Gastrocnemius medialis (tissue), 4 donors: ENCODE data around the gene SARS2. TPM values are rescaled to one million over a fixed set of nuclear protein-coding genes. Genes with fewer than 3 reads are reported as not detected.

Source experiments
- ATAC-seq, 2 donors: fragments of 150-250 bp; one replicate each; pipeline ENCODE4 v1.9.1; 2016
- DNase-seq, 2 donors: peaks; one replicate each; pipeline ENCODE4 v3.0.0-alpha.2; 2019
- H3K27ac ChIP-seq, 4 donors: fragments of 200-600 bp; sonication (generic); 1 replicate in 1 of 4; 2 replicates in 3 of 4; pipeline ENCODE4 v1.5.1; 2016 to 2018; ENCODE audit warnings: mild to moderate bottlenecking in 2 of 4, moderate library complexity in 1 of 4
- H3K27me3 ChIP-seq, 3 donors: fragments of 200-600 bp; sonication (generic) in 2 of 3; 1 replicate in 1 of 3; 2 replicates in 2 of 3; pipeline versions ENCODE4 v1.5.1 to v1.6.0; 2016 to 2019; ENCODE audit warnings: mild to moderate bottlenecking in 1 of 3, moderate library complexity in 1 of 3
- H3K36me3 ChIP-seq, 2 donors: fragments of 200-600 bp; sonication (generic) in 1 of 2; one replicate each; pipeline ENCODE4 v1.5.1; 2017 to 2018
- H3K4me1 ChIP-seq, 2 donors: fragments of 200-600 bp; sonication (generic) in 1 of 2; one replicate each; pipeline ENCODE4 v1.5.1; 2016 to 2017; ENCODE audit warnings: mild to moderate bottlenecking in 2 of 2
- H3K4me3 ChIP-seq, 4 donors: fragments of 200-600 bp; sonication (generic) in 3 of 4; 1 replicate in 1 of 4; 2 replicates in 3 of 4; pipeline ENCODE4 v1.5.1; 2016 to 2019; ENCODE audit warnings: mild to moderate bottlenecking in 2 of 4
- H3K9me3 ChIP-seq, 3 donors: fragments of 200-600 bp; sonication (generic) in 2 of 3; 1 replicate in 1 of 3; 2 replicates in 2 of 3; pipeline ENCODE4 v1.5.1; 2016 to 2019
- CTCF ChIP-seq, 5 experiments: fragments of 450-650 bp in 3 of 5; fragments of 200-600 bp in 2 of 5; sonication (generic) in 2 of 5; IDR thresholded peaks in 4 of 5; conservative IDR thresholded peaks in 1 of 5; 1 replicate in 4 of 5; 2 replicates in 1 of 5; pipeline ENCODE4 v1.5.1; 2016 to 2019; ENCODE audit warnings: antibody characterized with exemption in 5 of 5, mild to moderate bottlenecking in 3 of 5, moderate library complexity in 3 of 5
- POLR2A ChIP-seq, 2 donors: fragments of 450-650 bp; IDR thresholded peaks; one replicate each; pipeline ENCODE4 v1.6.1; 2017; ENCODE audit warnings: antibody characterized with exemption in 2 of 2, mild to moderate bottlenecking in 2 of 2, moderate library complexity in 2 of 2
- in situ Hi-C, 4 donors: fragments of 200-750 bp; cut with MboI; loops; one replicate each; pipeline versions ENCODE4 v1.15.0 to v1.8.0; 2017; ENCODE audit warnings: low sequenced_read_pairs in 4 of 4
- intact Hi-C: fragments of 100-400 bp; cut with DNase I; formaldehyde crosslinking; loops from one replicate; pipeline ENCODE4 v1.15.1; 2023; ENCODE audit warnings: low total_unique reads
- total RNA-seq, 4 donors: library from RNA; depleted of rRNA; stranded (reverse); fragments of >200 nt; gene quantifications; one replicate each; pipeline versions ENCODE4 v1.1.0 to v1.2.3, GENCODE V29; 2016

SARS2 gene
- total RNA-seq, 4 donors from 2014 or later = 12.1 to 30.0 (median 27.8) TPM

DNA sequence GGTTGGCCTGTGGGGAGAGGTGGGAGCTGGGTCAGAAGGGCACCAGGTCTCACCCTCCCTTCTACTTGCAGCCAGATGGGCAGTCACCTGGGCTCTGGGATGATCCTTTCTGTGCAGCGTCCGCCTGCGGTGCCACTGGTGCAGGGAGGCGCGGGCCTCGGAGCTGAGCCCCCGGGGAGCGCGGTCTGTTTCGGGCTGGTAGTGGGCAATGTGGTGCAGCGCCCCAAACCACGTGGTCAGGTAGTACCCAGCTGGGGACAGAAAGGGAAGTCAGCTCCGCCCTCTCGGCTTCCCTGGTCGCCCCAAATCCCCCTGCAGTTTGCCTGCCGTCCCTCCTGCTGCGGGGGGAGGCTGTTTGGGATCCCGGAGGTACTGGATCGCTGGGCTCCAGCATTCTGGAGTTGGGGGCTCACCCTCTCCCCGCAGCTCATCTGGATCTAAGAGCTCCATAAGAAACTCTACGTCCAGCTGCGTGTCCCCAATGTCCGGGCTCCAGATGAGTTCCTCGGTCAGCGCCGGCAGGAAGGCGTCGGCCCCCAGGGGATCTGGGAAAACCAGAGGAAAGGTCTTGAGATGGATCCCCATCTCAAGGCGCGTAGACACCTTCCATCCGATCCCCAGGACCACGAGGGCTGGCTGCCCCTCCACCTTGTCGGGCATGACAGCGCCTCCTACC lies 61.3 kb downstream of the SARS2 start:
- in situ Hi-C loops (no loop called here), intact Hi-C loops (no loop called here)
- no peaks in the 10 kb centered on the region for H3K36me3 ChIP-seq
- no peaks in the 10 kb centered on the region for H3K9me3 ChIP-seq
- no peak for DNase-seq
- TF ChIP-seq CTCF (IDR thresholded peaks at IDR 0.05 in 4 of 5, conservative IDR thresholded peaks at IDR 0.05 in 1 of 5) = no peak
- TF ChIP-seq POLR2A (IDR thresholded peaks at IDR 0.05) = no peak
- ATAC-seq = peak in 1 of 2 donors; percentile 16
- peak overlapping the region; percentile 33 to 56 (median 48) for H3K4me3 ChIP-seq
- peak overlapping the region; percentile 20 to 65 (median 47) for H3K27ac ChIP-seq
- peaks cover 6% of the 10 kb centered on the region in 2 donors for H3K4me1 ChIP-seq
- H3K27me3 ChIP-seq = no peaks in the 10 kb centered on the region

DNA sequence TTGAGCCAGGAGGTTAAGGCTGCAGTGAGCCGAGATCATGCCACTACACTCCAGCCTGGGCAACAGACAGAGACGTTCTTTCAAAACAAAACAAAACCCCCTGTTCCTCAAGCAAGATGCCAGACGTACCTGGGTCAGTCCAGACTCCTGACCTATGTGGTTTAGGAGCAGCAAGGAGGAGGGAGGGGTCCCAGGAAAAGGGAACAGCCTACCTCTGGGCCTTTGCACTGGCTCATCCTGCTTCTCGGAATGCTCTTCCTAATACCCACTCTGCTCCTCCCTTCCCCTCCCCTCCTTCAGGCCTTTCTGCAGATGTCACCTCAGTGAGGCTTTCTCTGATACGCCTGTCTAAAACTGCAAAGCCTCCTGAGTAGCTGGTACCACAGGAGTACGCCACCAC lies 62.0 kb downstream of the SARS2 start:
- intact Hi-C loops (no loop called here), in situ Hi-C loops (no loop called here)
- Histone ChIP-seq H3K27me3 (no peaks in the 10 kb centered on the region), H3K36me3 (no peaks in the 10 kb centered on the region), H3K9me3 (no peaks in the 10 kb centered on the region), H3K4me3 (no peak overlapping the region), H3K27ac (no peak overlapping the region), H3K4me1 (peaks cover 4 to 6% of the 10 kb centered on the region in 2 donors)
- DNase-seq (no peak), ATAC-seq (no peak)
- TF ChIP-seq CTCF (IDR thresholded peaks at IDR 0.05 in 4 of 5, conservative IDR thresholded peaks at IDR 0.05 in 1 of 5) (no peak), POLR2A (IDR thresholded peaks at IDR 0.05) (no peak)

DNA sequence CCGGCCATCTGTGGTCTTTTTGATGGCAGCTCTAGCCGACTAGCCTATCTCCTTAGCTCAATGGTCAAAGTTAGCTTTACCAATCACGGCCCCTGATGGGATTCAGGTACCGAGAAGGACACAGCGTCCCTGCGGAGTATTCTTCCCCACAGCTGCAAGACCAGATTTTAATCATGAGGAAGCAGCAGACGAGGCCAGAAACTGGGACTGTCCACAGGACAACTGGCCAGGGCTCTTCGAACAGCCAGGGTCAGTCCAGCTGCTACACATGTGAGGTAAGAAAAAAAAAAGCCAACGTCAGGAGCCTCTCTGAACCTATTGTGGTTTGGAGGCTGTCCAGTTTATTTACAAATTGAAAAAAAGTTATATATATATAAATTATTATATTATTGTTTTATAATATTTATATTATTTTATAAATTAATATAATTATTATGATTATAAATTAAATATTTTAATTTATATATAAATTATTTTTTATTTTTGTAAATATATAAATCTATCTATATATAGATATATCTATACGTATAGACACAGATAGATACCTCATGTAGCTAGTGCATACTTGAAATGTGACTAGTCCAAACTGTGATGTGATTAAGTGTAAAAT lies 63.3 kb downstream of the SARS2 start:
- no peaks in the 10 kb centered on the region for H3K9me3 ChIP-seq

More for the DNA sequence above, 63.3 kb downstream of the SARS2 start:
- H3K27ac ChIP-seq = peak overlapping the region in 1 of 4 donors; percentile 29
- no peak overlapping the region for H3K4me3 ChIP-seq
- no peak for DNase-seq
- no peak for ATAC-seq
- in situ Hi-C loops = no loop called here
- H3K27me3 ChIP-seq = no peaks in the 10 kb centered on the region
- TF ChIP-seq CTCF (IDR thresholded peaks at IDR 0.05 in 4 of 5, conservative IDR thresholded peaks at IDR 0.05 in 1 of 5) (no peak), POLR2A (IDR thresholded peaks at IDR 0.05) (no peak)
- H3K36me3 ChIP-seq = no peaks in the 10 kb centered on the region
- peaks cover 9 to 18% of the 10 kb centered on the region in 2 donors for H3K4me1 ChIP-seq
- intact Hi-C loops = no loop called here

Other genes starting within 250 kb of the SARS2 start
- gene CAPN12, start 186.3 kb downstream of the SARS2 start, total RNA-seq = under 1 TPM in 1 of 4 donors, not detected in 3; 0.42 TPM
- gene LGALS7, start 157.2 kb downstream of the SARS2 start, total RNA-seq = not detected
- gene LGALS7B, start 141.6 kb downstream of the SARS2 start, total RNA-seq = not detected
- gene LGALS4, start 117.8 kb downstream of the SARS2 start, total RNA-seq = 10 to 100 TPM in 1 of 4 donors, 1 to 10 TPM in 1, under 1 TPM in 1, not detected in 1; 0.55 to 14.2 (median 1.2) TPM
- 100 to 1,000 TPM in 3 of 4 donors, 10 to 100 TPM in 1; 99.6 to 302 (median 172) TPM for gene ECH1, start 99.0 kb downstream of the SARS2 start, total RNA-seq
- 100 to 1,000 TPM in 3 of 4 donors, 10 to 100 TPM in 1; 88.3 to 172 (median 126) TPM for gene HNRNPL, start 80.8 kb downstream of the SARS2 start, total RNA-seq
- 1 to 10 TPM in 3 of 4 donors, under 1 TPM in 1; 0.95 to 3.3 (median 2.9) TPM for gene RINL, start 52.5 kb downstream of the SARS2 start, total RNA-seq
- 100 to 1,000 TPM; 208 to 327 (median 285) TPM for gene SIRT2, start 31.1 kb downstream of the SARS2 start, total RNA-seq
- 10 to 100 TPM; 32.2 to 63.8 (median 53.6) TPM for gene NFKBIB, start 30.8 kb downstream of the SARS2 start, total RNA-seq
- under 1 TPM in 1 of 4 donors, not detected in 3; 0.46 TPM for gene CCER2, start 18.6 kb downstream of the SARS2 start, total RNA-seq
- 10 to 100 TPM; 20.0 to 49.8 (median 36.1) TPM for gene MRPS12, start 181 bp upstream of the SARS2 start, total RNA-seq
- gene FBXO17, start 45.0 kb upstream of the SARS2 start, total RNA-seq = 1 to 10 TPM; 1.6 to 4.2 (median 2.4) TPM
- 1 to 10 TPM in 1 of 4 donors, under 1 TPM in 2, not detected in 1; 0.20 to 1.2 (median 0.52) TPM for gene FBXO27, start 101.8 kb upstream of the SARS2 start, total RNA-seq
- gene ACP7, start 153.6 kb upstream of the SARS2 start, total RNA-seq = not detected
- 10 to 100 TPM in 1 of 4 donors, 1 to 10 TPM in 3; 4.7 to 11.7 (median 8.3) TPM for gene PAK4, start 195.0 kb upstream of the SARS2 start, total RNA-seq